B cell (primary cell): ENCODE data around the gene SPPL2A.

Experiments used
- EZH2 ChIP-seq: IDR thresholded peaks from 2 replicates; pipeline ENCODE4 v1.6.1; 2012; ENCODE audit warnings: borderline replicate concordance, low read depth, mild to moderate bottlenecking, moderate library complexity, low read length; ENCODE audit not compliant: insufficient read depth, poor library complexity, severe bottlenecking
- TF ChIP-seq, protein P1 (sequence below): fragments of 200-600 bp; IDR thresholded peaks from one replicate; pipeline ENCODE4 v1.8.0; 2022; ENCODE audit warnings: antibody characterized with exemption, mild to moderate bottlenecking

DNA sequence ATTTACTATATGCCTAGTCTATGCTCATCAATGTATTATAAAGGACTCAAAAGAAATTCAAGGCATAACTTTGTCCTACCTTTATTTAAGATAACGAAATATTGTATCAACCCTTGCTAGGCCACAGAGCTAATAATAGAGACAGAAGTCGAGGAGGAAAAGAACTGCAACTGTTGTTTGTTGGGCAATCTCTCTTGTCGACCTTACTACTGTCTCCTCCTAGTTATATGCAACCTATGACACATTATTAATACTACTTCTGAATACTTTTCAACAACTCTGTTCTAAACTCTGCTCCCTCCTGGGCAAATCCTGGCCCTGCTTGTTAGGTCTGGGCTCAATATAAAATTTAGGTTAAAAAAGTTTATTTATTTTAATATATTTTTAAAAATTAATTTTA lies 24.6 kb downstream of the SPPL2A start:
- TF ChIP-seq, protein P1, sequence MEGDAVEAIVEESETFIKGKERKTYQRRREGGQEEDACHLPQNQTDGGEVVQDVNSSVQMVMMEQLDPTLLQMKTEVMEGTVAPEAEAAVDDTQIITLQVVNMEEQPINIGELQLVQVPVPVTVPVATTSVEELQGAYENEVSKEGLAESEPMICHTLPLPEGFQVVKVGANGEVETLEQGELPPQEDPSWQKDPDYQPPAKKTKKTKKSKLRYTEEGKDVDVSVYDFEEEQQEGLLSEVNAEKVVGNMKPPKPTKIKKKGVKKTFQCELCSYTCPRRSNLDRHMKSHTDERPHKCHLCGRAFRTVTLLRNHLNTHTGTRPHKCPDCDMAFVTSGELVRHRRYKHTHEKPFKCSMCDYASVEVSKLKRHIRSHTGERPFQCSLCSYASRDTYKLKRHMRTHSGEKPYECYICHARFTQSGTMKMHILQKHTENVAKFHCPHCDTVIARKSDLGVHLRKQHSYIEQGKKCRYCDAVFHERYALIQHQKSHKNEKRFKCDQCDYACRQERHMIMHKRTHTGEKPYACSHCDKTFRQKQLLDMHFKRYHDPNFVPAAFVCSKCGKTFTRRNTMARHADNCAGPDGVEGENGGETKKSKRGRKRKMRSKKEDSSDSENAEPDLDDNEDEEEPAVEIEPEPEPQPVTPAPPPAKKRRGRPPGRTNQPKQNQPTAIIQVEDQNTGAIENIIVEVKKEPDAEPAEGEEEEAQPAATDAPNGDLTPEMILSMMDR = no peak
- no peak for TF ChIP-seq EZH2
